ENCODE measurements around the gene PYGM.

PYGM gene

DNA sequence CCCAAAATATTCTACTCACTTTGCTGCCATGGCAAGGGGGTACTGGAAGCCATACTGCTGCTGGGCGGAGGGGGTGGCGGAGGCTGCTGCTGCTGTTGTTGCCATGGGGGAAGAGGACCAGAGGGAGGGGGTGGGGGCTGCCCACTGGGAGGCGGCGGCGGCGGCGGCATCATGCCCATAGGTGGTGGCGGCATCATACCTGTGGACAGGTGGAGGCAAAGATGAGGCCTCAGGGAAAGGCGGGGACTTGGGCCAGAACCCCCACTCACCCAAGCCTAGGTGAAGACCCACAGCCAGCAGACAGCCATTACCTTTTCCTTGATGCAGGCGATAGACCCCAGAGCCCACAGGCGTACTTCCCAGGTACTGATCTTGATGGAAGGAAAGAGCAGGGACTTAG, 7.1 kb upstream of the PYGM start:
- no peak for DNase-seq

DNA sequence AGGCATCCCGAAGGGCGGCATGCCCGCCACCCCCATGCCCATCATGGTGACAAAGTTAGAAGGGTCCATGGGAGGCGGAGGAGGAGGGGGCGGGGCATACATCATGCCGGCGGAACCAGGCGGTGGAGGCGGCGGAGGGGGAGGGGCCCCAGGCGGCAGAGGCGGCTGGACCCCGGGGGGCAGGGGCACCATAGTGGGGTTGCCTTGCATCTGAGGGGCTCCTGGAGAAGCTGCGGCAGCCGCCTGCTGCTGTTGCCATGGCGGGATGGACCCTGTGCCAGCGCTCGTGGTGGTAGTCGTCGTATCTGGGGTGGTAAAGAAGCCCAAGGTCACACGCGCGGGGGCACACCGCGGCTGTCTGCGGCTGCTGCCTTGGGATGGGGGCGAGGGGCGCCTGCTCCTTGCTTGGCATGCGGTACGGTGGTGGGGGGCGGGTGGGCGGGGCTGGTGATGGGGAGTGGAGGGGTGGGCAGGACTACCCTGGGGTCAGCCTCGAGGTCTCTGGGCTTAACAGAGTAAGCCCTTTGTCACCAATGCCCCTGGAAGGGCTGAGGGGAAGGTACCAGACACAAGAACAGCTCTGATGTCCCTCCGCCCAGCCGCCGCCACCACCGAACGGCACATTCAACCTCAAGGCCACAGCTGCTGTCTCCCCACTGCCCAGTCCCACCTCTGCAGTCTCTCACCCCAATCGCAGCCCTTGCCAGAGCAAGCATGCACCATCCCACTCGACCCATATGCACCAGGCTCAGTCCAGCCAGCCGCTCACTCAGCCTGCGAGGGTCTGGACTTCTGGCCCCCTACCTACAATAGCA, 6.3 kb upstream of the PYGM start:
- no peak for DNase-seq

DNA sequence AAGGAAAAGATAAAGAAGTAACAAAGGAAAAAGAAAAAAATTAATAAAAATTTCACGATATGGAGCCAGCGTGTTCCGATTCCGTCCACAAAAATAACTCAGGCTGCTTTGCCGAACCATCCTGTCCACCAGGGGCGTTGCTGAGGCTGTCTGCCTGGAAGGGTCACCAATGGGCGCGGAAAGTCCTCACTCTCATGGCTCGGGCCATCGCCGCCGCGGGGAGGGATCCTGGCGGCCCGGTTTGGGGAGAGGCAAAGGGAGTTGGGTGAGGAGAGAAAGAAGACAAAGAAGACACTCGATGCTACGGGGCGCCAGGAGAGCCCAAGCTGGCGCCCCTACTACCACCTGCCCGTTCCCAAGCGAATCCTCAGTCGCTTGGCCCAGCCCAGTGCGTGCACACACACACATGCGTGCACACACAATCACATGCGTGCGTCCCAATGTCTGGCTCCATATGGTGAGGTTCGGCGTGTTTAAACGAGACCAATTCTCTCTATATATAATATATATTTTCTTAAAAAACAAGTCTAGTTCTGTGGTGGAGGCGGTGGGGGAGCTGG, 5.6 kb upstream of the PYGM start:
- DNase-seq: peak; percentile 27

DNA sequence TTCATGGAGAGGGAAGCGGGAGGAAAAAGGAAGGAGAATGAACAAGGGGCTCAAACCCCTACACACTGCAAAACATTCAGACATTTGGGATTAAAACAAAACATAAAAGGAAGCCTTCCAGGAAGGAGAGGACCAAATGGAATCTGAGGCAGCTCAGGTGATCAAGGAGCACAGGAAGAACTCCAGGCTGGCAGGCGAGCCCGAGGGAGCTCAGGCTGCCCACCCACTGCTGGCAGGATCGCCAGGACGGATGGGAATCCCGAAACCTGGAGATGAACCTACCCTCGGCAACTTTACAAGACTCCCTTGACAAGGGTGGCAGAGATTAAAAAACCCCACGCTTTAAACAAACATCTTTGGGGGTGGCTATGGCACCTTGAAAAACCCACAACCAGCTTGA, 5.0 kb upstream of the PYGM start:
- DNase-seq: no peak

DNA sequence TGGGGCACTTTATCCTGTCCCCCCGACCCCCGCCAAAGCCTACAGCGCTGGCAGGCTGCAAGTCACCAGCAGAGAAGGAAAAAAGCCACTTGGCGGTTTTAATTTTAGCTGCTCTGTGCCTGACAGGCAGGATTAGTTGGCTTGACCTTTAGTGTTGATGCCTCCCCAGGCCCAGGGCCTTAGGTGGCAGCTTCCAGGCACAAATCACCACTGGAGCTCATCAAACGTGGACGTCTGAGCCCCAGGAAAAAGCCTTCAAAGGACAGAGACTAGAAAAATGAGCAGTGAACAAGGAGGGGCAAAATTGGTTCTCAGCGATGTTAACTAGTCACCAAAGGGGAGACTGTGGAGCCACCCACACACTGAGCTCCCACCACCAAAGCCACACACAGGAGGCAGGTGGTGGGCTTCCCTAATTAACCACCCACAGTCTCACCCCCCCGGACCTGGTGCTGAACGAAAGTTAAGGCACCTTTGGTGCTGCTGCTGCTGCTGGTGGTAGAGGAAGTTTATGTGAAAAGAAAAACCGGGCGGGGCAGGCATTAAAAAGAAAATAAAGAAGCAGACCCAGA, 4.4 kb upstream of the PYGM start:
- DNase-seq: peak; percentile 28

DNA sequence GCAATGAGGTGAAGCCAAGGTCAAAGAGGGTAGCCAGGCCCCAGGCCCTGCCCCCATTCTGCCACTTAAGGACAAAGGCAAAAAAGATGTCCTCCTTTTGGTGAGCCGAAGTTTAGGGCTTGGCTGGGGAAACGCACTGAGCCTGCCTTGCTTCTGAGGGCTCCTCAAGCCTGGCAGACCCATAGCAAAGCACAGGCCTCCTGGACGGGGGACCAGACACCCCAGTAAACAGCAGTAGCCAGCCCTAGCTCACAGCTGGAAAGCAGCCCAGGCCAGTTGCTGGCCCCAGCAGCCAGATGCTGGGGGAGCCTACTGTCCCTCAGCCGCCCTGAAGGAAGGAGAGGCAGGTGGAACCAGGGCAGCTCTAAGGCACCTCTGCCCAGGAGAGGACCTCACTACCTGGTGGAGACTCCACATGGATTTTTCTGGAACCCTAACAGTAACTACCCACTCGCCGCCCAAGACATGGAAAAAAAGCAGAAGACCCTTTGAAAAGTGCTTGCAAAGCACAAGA, 3.8 kb upstream of the PYGM start:
- no peak for DNase-seq

DNA sequence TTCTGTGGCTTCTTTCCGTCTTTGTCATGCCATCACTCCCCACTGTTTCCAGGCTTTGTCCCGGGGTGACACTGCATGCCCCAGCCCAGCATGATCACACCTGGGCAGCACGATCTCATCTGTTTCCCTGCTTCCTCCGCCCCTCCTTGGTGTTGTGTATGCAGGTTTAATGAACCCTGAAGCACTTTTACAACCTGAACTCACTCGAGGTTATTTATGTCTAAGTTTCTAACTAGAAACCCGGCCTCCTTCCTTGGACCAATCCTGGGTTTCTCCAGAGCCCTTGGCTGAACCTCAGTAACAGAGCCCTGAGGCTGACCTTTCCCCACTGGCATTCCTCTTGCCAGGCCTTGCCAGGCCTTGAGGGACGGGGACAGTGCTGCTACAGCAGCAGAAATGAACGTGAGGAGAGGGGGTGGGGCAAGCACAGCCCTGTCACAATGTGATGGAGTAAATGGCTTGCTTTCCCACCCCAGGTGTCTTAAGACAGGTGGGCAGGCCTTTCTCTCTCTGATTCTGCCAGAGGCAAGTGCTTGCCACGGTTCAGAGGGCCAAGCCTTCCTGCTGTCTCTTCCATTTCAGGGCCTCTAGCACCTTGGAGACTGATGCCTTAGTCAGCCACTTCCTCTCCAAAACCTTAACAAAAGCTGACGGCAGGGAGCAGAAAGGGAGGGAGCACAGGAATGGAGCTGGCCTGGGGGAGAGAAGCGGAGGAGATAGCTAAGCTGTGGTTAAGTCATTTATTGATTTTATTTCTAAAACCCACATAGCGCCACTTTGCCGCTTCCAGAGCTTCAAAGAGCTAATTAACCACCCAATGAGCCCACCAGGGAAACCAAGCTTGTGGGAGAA, 3.1 kb upstream of the PYGM start:
- peak; percentile 77 for DNase-seq

DNA sequence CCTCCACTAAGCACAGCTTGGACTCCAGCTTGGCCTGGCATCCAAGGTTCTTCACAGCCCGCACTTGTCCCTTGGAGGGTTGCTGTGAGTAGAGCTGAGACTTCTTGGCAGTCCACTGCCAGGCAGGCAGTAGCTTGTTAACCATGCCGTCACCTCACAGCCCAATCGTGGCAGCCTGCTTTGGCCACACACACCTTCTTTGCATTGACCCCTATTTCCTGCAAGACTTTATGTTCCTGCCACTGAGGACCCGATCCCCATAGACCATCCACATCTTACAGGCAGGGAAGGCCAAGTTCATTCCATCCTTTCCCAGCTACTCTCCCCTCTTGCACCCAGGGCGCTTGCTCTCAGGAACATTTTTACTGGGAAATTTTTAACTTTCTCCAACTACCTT, 2.5 kb upstream of the PYGM start:
- peak; percentile 28 for DNase-seq

DNA sequence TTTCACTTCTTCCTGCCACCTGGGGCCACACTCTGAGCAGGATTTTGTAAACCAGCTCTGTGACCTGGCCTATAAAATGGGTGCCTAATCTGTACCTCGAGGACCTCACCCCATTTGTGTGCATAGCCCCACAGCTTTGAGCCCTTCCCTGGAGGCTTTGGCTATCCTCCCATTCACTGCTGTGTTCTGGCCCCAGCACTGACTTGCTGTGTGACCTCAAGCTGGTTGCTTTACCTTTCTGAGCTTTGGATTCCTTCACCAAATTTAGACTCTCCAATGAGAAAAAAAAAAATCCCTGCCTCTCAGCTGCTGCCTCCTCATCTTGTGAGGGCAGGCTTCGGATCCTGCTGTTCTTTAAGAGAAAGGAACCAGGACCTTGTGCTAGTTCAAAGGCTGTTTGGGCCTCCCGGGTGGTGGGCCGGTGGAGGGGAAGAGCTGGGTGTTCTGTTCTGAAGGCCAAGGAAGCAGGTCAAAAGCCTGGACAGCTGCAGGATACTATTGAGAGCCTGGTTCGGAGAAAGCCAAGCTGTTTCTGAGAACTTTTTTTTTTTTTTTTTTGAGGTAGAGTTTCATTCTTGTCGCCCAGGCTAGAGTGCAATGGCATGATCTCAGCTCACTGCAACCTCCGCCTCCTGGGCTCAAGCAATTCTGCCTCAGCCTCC, 1.1 kb upstream of the PYGM start:
- DNase-seq: no peak

DNA sequence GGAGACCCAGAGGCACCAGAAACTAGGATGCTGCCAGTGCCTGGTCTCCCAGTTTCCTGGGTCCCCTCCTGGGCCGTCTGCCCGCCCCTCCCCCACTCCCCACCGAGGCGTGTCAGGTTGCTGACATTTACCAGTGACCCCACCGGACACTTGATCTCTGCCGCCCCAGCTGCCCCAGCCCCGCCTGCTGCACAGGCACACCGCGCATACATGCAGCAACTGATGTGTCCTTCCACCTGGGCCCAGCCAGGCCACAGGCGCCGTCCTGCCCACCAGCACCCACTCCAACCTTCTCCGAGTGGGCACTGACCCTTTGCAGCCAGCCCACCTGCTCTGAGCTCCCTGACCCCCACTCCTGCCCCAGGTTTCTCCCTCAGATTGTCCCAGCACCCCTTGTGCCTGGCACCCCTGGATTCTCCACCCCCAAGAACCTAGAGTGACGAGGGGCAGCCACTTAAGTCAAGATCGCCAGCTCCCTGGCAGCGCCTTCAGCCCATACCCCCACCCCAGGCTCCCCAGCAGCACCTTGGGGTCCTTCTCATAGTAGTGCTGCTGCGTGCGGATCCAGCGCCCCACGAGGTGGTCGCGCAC, 548 bp downstream of the PYGM start:
- DNase-seq: peak; percentile 15

DNA sequence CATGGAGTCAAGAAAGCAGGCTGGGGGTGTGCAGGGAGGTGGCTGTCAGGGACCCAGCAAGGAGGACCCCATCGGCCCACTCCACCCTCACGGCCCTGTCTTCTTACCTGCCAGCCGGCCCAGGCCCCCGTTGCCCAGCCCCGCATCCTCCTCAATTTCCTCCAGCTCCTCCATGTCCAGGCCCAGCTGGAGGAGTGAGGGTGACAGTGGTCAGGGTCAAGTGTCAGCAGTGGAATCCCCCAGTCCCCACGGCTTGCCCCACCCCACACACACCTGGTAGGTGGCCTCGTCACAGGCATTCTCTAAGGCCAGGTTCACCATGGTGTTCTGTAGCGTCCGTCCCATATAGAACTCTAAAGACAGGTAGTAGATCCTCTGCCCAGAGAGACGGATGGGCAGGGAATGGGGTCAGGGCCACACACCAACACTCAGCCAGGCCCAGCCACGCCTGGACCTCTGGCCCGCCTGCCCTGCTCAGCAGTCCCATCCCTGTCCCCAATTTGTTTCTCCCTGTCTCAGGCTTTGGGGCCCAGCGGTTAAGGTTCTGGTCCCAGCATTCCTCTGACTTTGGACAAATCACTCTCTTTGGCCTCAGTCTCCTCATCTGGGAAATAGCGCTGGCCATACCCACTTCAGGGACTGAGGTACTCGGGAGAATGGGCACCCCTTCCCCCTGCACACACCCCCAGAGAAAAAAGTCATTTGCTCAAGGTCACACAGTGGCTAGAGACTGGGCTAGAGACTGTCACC, 1.3 kb downstream of the PYGM start:
- no peak for DNase-seq

DNA sequence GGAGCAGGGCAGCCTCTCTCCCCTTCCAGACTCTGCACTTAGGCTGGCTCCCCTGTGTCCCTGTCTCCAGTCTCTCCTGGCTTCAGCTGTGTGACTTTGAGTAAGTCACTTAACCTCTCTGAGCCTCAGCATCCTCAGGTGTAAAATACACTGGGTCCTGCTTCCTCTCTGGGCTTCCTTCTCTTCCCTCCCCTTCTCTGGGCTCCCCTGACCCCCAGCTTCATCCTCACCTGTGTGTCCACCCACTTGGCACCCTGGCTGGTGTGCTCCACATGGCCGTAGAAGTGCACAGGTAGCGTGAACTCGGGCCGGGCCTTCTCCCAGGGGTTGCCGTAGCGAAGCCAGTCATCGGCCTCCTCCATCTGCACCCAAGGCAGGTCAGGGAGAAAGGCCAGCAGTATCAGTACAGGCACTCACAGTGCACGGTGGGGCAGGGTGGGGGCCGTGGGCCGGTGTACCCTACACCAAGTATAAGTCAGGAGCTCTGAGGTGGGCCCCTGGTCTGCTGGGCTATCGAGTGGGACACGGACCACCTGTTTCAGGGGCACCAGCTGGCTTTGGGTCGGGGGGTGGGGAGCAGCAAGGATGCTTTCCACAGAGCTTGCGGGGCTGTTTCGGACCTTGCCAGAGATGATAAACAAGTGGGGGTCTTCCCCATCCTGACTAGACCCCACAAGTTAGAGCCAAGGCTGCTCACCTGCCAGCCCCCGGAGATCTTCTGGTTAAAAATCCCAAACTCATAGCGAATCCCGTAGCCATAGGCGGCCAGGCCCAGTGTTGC, 2.0 kb downstream of the PYGM start:
- no peak for DNase-seq

DNA sequence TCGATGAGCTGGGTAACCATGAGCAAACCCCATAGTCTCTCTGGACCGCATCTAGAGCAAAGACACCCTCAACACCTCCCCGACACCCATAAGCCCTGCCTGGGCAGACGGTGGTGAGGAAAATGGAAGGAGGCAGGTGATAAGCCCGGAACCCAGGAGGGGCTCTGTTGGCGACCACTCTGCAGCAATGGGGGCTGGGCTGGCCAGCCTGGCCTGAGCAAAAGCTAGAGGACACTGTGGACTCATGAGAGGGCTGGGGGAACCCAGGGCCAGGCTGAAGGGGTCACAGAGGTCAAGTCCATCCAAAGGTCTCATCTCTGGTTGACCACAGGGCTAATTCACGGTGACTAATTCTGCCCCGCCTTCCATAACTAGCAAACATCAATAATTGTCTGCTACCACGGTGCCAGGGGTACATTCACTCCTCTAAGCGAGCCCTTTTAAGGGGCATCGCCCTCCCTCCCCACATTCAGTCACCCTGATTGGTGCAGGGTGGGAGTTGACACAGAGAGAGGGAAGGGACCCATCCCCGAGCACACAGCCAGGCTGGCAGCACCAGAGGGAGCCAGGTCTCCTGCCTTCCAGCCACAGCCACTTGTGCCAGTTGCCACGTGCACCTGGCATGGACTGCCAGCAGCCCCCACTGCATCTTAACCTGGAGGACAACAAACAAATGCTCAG, 4.0 kb downstream of the PYGM start:
- DNase-seq: no peak

DNA sequence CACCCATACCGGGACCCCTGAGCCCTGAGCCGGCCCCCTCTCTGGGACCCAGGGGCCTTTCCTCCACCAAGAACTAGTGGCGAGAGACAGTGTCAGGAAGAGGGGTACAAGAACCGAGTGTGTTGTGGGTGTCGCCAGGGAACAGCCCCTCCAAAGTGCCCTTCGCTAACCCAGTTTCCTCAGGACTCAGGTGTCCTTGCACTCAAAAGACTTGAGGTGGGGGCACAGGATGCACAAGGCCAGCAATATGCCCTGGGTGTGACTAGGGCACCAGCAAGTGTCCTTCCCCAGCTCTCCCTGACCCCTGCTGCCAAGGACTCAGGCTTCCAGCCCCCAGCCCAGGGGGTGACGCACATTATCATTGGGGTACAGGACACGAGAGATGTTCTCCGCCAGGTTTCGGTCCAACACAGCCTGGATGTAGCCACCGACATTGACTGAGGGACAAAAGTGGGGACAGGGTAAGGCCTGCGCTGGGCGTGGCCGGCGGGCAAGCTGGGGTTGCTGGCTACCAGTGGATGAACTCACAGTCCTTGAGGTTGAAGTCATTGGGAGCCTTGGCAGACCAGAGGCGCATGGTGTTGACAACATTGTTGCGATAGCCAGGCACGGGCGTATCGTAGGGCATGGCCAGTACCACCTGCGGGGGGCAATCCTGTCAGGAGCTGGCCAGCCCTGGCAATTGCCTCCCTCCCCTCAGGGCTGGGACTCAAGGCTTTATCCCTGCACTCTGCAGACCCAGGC, 4.7 kb downstream of the PYGM start:
- no peak for DNase-seq

DNA sequence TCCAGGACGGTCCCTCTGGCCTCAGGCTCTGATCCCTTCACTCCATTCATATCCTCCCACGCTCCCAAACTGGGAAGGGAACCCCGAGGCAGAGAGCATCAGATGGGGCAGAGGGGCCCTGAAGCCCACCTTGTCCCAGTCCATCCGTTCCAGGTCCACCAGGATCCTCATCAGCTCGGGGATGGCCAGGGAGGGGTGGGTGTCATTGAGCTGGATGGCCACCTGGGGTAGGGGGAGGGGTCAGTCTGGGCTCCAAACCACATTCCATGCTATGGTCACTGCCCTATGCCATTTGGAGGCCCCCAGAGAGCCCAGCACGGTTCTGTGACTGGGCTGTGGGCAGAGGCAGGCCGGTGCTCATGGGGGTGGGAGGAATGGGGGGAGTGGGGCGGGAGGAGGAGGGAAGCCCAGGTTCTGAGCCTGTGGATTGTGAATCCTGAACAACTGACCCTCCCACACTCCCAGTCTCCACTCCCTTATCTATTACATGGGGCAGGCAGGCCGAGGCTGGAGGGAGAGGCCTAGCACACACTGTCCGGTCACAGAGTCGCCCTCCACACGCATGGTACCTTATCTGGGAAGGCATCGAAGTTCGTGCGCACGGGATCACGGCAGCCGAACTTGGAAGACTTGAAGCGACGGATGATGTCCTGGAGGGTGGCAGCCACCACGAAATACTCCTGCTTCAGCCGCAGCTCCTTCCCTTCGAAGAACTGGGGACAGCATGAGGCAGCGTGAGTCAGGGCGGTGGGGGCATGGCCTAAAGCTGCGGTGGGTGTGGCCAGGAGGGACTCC, 5.5 kb downstream of the PYGM start:
- no peak for DNase-seq

DNA sequence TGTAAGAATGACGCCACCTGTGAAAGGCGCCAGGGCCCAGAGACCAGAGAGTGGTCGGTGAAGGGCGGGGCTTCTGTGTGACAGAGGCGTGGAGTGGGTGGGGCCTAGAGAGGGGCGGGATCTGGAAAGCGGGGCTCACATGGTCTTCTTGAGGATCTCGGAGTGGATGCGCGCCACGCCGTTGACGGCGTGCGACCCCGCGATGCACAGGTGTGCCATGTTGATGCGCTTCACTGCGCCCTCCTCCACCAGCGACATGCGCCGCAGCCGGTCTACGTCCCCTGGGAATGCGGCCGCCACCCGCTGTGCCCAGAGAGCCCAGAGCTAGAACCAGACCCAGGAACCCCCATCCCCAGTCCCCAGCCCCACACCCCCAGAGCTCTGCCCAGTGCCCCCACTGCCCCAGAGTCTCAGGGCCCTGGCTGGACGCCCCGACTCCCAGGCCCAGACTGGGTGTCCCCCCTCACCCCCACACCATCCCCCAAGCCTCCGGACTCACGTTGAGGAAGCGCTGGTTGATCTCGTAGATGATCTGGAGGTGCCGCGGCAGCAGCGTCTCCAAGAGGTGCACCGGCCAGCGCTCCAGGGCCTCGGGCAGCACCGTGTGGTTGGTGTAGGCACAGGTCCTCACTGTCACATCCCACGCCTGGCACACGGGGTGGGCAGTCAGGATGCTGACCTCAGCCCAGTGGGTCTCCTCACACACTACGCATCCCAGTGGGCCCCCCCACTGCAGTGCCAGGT, 6.2 kb downstream of the PYGM start:
- no peak for DNase-seq

DNA sequence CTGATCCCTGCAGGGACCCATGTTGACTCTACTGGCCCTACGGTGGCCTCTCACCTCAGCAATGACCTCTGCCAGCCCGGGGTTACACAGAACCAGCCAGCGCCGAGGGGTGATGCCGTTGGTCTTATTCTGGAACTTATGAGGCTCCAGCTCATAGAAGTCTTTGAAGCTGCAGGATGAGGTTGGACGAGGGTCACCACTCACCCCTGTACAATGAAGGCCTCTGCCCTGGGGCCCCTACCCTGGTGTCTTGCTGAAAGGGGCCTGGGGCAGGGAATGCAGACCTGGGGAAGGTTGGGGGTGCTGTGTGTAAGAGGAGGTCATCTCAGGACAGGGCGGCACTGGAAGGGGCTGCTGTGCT, 6.8 kb downstream of the PYGM start:
- no peak for DNase-seq
